ENCODE results near the gene TASP1.

TASP1 gene

GRCh38 chr20:13432126-13432525 is 206.6 kb downstream of the TASP1 start:
- no peak for DNase-seq

DNA sequence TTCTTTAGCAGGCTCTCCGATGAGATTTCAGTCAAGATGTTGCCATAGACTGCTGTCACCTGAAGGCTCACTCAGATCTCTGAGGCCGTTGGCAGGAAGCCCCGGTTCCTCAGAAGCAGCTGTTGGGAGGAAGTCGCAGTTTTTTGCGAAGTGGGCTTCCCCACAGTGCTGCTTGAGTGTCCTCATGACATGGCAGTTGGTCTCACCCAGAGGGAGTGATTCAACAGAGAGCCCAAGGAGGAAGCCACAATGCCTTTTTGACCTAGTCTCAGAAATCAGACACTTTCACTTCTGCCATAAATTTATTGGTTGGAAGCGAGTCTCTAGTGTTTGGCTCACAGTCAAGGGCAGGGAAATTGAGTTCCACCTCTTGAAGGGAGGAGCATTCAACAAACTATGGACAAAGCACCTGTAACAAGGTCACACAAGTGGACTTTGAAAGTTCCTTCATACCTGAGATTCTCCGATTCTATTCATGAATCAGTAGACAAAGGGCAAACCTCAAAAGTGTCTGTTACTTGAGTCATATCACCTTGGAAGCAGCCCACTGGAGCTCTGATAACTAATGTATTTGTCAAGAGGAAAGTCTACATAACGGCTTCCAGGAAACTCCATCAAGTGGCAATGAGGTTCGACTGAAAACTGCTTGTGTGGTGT is 208.3 kb downstream of the TASP1 start:
- DNase-seq: no peak

DNA sequence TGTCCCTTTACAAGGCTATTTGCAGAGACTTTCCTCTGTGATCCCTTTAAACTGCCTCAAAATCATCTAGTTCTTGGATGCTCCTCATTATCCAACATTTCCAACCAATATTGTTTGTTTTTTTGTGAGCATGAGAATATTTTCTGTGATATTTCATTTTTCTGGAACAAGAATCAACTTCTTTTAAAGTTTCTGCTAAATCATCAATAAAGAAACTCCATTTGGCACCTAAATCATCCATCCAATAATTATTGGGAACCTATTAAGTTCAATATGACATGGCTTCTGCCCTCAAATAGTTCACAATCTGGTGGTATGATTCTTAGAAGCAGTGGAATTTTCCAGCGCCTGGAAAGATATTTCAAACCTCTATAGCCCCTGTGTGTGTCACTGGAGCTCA is 210.0 kb downstream of the TASP1 start:
- no peak for DNase-seq

- DNase-seq: no peak
These were observed 211.9 kb downstream of the TASP1 start for GRCh38 chr20:13426870-13427269.

DNA sequence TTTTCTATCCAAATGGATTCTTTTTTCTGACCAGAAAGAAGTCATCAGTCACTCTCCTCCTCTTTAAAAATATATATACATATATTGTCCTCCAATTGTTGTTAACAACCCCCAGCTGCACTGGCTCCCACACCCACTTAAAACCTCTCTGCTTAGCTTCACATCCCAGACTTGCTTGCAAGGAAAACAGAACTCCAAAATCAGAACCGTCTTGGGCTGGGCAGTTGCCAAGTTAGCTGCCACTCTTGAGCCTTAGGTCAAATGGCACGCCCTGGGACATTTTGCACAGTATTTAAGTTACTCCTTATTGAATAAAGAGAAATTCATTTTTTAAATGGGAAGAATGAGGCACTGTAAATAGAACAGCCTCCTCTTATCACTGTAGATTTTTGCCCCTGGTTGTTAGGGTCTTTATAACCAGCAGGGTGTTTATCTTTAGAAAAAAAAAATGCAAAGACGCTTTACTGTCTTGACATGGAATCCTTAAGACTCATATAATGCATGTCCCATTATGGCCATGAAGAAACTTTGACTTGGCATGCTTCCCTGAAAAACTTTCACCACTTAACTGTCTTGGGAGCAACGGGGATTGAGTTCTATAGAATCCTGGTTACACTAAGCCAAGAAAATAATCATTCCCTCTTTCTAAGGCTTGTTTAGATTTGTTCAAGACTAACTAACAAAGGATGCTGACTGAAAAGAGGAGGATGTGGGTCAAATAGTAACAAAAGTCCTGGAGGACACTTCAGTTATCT is 213.2 kb downstream of the TASP1 start:
- no peak for DNase-seq

- DNase-seq: no peak
These were observed 214.4 kb downstream of the TASP1 start for GRCh38 chr20:13424174-13424833.

- DNase-seq: no peak
These were observed 215.1 kb downstream of the TASP1 start for GRCh38 chr20:13423472-13424173.

DNA sequence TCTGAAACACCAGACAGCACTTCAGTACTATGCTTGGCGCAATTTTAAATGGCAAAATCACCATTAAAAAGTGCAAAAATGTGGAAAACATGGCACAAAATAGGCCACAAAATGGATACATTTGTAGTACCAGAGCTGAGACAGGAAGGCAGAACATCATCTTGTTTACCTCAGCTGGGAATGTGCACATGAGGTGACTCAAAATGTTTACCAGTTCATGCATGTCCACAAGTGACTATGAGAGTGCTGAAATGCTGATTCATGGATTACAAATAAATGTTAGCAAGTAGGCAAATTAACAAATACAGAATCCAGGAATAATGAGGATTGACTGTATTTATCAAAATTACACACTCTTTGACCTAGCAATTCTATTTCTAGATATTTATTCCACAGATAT is 216.1 kb downstream of the TASP1 start:
- DNase-seq: no peak

- DNase-seq: no peak
These were observed 218.1 kb downstream of the TASP1 start for GRCh38 chr20:13420625-13421024.

DNA sequence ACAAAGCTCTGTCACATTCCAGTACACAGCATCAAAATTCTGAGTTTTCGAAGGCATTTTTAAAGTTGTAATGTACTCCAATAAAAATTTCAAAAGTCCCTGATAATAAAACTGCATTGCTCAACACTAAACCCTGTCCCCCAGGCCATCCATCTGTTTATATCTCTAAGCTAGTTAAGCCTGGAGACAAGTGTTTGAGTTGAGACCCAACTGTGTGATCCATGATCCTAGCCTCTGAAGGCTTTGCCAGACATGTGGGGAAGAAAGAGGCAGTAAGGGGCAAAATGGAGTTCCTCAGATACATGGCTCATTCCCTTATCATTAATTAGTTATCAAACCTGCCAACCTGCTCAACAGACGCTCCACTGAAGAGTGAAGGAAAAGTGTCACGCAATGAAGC is 219.3 kb downstream of the TASP1 start:
- DNase-seq: no peak

DNA sequence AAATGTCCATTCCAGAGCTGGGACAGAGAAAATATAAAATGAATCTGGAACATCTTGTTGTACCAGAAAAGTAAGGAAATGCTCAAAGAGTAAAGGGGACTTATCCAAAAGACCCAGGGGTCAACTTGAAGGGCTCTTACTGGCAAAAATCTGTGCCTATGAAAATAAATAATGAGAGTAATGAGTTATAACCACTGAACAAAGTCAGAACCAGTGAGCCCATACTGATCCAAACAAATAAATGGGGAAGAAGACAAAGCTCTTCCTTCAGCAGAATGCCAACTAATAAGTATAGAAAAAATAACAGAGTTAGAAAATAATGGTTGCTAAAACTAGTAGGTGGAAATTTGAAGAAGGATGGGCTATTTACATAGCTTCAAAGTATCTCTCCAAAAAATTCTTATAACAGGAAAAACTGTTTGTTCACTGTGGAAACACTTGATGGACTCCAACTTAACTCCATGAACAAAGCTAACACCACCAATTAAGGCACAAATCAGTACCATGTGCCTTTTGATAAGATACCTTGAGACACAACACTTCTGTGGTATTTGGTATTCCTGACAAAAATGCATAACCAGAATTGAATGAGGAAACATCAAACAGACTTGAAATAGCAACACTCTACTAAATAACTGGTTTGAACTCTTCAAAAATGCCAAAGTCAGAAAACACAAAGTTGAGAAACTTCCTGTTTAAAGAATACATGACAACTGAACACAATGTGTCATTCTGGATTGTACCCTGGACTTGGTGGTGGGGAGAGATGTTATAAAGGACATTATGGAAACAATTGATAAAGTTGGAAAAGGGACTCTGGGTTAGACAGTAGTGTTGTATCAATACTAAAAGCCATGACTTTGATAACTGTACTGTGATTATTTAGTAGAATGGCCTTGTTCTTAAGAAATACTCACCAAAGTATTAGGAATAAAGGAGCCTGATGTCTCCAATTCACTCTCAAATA is 220.2 kb downstream of the TASP1 start:
- no peak for DNase-seq

DNA sequence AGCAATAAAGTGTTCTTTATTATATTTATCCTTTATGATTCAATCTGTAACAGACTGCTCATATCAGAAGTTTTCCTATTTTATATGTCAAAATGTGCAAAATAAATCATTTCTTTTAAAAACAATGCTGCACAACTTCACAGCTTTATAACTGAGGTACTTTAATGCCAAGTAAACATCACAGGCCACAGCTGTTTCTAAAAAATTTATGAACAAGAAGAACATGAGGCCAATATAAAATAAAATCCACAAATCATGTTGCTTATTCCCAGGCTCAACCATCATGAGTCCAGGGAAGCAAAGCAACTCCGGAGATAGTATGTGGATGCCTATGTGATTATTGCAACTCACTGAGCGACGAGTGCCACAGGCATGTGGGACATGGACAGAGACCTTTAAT is 222.2 kb downstream of the TASP1 start:
- no peak for DNase-seq

DNA sequence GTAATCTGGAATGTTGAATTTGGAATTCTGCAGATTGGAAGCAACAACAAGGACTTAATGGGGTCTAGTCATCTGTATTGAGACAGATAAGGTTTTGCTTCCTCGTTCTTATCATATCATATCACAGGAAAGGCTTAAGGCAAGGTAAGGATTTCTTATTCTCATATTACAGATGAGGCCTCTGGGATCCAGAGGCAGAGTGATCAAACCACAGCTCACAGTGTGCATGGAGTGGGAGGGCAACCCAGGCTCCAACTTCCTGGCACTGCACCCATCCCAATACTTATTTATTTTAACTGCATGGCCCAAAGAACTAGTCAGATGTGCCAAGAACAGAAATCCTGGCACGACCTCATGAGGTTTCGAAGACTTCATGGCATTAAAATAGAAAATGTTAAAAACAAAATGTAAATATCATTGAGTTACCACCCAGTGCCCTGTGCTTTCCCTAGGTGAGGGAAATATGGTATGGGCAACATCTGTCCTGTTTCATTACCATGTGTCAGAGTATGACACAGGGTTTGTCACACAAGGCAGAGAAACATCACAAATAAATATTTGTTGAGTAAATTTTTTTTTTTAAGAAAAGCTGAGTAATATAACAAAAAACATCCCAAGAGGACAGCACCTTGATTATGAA is 225.8 kb downstream of the TASP1 start:
- no peak for DNase-seq

DNA sequence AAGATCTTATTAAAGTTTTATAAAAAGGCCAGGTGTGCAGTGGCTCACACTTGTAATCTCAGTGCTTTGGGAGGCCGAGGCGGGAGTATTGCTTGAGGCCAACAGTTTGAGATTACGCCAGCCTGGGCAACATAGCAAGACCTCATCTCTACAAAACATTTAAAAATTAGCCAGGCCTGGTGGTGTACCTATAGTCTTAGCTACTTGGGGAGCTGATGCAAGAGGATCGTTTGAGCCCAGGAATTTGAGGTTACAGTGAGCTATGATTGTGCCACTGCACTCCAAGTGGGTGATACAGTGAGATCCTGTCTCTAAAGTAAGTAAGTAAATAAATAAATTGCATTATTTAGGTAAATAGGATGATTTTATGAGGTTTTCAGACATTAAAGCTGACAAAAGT is 234.4 kb downstream of the TASP1 start:
- DNase-seq: no peak

DNA sequence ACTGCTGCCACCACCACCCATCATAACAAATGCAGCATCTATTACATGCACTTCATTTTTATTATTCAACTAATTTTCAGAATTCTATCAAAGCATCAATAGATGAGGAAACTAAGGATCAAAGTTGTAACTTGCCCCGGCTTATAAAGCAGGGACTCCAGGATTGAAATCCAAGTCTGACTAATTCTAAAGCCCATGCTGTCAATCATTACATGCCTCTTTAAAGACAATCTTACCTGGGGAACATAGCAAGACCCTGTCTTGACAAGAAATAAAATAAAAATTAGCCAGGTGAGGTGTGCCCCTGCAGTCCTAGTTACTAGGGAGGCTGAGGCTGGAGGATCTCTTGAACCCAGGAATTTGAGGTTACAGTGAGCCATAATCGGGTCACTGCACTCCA is 235.3 kb downstream of the TASP1 start:
- no peak for DNase-seq

GRCh38 chr20:13402986-13403385 is 235.7 kb downstream of the TASP1 start:
- DNase-seq: no peak

DNA sequence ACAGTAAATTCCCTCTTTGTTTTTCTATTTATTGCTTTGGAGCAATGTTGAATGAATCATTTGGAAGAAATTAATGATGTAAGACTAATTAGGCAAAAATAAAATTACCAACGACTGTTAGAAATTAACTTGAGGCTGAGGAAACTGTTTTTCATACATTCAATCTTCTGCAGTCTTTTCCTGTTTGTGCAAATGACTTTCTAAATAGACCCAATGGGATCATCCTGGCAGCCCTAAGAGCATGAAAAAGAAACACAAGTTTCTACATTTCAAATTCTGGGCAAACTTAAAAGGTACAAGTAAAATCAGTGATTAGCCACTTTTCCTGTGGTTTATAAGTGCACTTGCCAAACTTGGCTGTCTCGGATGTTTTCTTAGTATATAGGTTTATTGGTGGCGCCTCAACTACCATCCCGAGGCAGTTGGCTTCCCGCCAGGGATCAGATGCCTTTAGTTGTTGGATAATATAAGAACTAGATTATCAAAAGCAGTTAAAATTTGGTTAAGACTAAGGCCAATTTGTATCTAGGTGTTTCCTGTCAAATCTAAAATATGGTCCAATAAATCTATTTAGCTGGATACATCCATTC is 236.5 kb downstream of the TASP1 start:
- DNase-seq: no peak

DNA sequence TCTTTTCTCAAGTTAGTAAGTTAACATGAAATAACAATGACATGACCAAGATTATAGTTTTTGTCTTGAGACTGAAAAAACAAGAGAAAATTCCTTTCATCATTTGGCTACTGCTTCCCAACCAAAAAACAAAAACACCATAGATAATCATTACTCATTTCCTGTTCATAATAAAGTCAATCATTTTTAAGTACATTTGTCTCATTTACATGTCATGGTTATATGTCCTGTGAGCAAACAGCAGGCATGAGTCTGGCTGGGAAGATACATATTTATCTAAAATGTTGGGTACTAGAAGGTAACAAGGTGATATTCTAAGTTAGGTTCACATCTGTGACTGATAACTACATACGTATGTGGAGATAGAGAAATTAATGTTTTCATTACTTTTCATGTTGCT is 237.1 kb downstream of the TASP1 start:
- DNase-seq: no peak

- DNase-seq: no peak
These were observed 238.3 kb downstream of the TASP1 start for GRCh38 chr20:13400453-13400852.

- no peak for DNase-seq
These were observed 241.4 kb downstream of the TASP1 start for GRCh38 chr20:13397300-13397724.

GRCh38 chr20:13396826-13397225 is 241.9 kb downstream of the TASP1 start:
- no peak for DNase-seq
